Measurements from ENCODE around the gene ANO9. TPM values are rescaled to one million over a fixed set of nuclear protein-coding genes. Genes with fewer than 3 reads are reported as not detected.

ANO9 gene
- polyA plus RNA-seq, 1 donor, result 169 TPM

DNA sequence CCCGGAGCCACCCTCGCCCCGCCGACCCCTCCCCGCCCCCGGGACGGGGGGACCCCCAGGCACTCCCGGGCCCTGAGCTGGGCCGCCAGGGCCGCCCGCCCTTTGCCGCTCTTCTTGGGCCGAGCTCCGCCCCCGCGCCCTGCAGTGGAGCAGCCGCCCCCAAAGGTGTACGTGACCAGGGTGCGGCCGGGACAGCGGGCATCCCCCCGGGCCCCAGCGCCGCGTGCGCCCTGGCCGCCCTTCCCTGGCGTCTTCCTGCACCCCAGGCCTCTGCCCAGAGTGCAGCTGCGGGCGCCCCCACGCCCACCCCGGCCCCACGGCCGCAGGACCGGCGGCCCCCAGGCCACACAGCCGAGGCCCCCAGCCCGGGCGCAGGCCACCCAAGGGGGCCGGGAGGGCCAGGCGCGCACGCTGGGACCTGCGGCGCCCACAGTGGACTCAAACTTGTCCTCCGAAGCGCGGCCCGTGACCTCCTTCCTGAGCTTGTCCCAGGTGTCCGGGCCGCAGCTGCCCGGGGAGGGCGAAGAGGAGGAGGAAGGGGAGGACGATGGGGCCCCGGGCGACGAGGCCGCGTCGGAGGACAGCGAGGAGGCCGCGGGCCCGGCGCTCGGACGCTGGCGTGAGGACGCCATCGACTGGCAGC is 65.2 kb downstream of the ANO9 start:
- H3K27me3 ChIP-seq (ENCODE audit: control insufficient read depth, insufficient read depth, low read length), result no peaks in the 10 kb centered on the region
- peaks cover 27% of the 10 kb centered on the region for H3K9me3 ChIP-seq (ENCODE audit: control insufficient read depth, low read depth, low read length)
- no peak overlapping the region for H3K27ac ChIP-seq (ENCODE audit: low read length)
- no peaks in the 10 kb centered on the region for H3K4me1 ChIP-seq (ENCODE audit: control insufficient read depth, insufficient read depth, low read length)
- no peak for DNase-seq
- H3K36me3 ChIP-seq (ENCODE audit: control insufficient read depth, insufficient read depth, low read length), result no peaks in the 10 kb centered on the region
- WGBS (ENCODE audit: insufficient coverage, low lambda C conversion rate), result no CpG with 5 or more reads among the region's 70 CpGs
- no peak overlapping the region for H3K4me3 ChIP-seq (ENCODE audit: low read length)

DNA sequence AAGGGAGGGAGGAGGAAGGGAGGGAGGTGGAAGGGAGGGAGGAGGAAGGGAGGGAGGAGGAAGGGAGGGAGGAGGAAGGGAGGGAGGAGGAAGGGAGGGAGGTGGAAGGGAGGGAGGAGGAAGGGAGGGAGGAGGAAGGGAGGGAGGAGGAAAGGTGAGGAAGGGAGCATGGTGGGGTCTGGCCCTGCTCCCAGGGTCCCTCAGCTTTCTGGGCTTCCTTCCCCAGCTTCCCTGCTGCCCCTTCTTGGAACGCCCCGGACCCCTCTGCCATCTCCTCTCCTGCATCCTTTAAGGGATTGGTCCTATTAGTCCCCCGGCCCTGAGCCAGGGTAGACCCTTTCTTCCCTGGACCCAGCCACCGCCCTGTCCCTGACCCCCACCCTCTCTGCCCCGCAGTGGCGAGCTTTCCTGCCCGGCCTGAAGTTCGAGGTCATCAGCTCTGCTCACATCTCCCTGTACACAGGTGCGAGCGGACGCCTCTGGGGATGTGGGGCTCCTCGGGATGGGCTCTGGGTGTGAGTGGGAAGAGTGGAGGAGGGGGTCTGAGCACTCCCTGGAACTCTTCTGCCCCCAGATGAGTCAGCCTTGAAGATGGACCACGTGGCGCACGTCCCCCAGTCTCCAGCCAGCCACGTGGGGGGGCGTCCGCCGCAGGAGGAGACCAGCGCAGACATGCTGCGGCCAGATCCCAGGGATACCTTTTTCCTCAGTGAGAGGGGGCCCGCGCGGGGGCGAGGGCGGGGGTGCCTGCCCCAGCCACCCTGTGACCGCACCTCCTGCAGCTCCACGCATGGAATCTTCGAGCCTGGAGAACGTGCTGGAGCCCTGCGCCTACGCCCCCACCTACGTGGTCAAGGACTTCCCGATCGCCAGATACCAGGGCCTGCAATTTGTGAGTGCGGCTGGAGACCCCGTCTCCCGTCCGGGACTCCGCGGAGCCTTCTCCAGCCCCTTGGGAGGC is 66.5 kb downstream of the ANO9 start:
- WGBS (ENCODE audit: insufficient coverage, low lambda C conversion rate), result no CpG with 5 or more reads among the region's 41 CpGs
- no peak for DNase-seq
- Histone ChIP-seq H3K4me3 (ENCODE audit: low read length) (no peak overlapping the region), H3K27me3 (ENCODE audit: control insufficient read depth, insufficient read depth, low read length) (peaks cover 7% of the 10 kb centered on the region), H3K9me3 (ENCODE audit: control insufficient read depth, low read depth, low read length) (peaks cover 24% of the 10 kb centered on the region), H3K36me3 (ENCODE audit: control insufficient read depth, insufficient read depth, low read length) (no peaks in the 10 kb centered on the region), H3K27ac (ENCODE audit: low read length) (no peak overlapping the region), H3K4me1 (ENCODE audit: control insufficient read depth, insufficient read depth, low read length) (no peaks in the 10 kb centered on the region)

DNA sequence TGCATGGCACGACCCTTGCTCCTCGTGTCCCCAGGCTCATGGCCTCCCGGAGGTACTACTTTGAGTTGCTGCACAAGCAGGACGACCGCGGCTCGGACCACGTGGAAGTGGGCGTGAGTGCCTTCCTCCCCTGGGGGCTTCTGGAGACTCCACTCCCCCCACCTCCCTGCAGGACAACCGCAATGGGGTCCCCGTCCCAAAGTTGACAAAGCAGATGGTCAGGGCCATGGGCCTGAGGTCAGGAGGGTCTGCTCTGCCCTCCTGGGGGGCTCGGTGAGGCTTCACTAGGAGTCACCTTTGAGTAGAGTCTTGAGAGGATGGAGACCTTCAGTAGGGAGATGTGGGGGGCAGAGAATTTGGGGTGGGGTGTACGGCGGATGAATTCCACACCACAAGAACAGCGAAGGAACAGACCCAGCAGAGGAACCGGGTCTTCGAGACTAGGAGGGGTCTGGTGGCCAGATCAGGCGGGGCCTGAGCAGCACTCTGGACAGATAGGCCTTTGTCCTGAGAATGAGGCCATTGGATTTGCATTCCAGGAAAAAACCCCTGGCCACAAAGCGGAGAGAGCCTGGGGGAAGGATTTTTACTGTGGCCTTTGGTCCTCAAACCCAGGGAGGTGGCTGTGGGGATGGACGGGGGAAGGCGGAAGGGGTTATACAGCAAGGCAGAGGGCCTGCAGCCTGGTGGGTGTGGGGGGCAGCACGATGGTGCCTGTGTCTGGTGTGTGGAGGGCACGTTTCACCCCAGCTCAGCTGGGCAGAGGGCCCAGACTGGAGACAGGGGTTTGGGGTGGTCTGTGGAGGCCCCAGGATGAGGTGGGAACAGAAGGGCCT is 67.9 kb downstream of the ANO9 start:
- no peak overlapping the region for H3K4me3 ChIP-seq (ENCODE audit: low read length)
- no peaks in the 10 kb centered on the region for H3K4me1 ChIP-seq (ENCODE audit: control insufficient read depth, insufficient read depth, low read length)
- peaks cover 12% of the 10 kb centered on the region for H3K27me3 ChIP-seq (ENCODE audit: control insufficient read depth, insufficient read depth, low read length)
- H3K27ac ChIP-seq (ENCODE audit: low read length), result no peak overlapping the region
- peaks cover 10% of the 10 kb centered on the region for H3K9me3 ChIP-seq (ENCODE audit: control insufficient read depth, low read depth, low read length)
- no peak for DNase-seq
- no peaks in the 10 kb centered on the region for H3K36me3 ChIP-seq (ENCODE audit: control insufficient read depth, insufficient read depth, low read length)
- WGBS (ENCODE audit: insufficient coverage, low lambda C conversion rate), result no CpG with 5 or more reads among the region's 23 CpGs

DNA sequence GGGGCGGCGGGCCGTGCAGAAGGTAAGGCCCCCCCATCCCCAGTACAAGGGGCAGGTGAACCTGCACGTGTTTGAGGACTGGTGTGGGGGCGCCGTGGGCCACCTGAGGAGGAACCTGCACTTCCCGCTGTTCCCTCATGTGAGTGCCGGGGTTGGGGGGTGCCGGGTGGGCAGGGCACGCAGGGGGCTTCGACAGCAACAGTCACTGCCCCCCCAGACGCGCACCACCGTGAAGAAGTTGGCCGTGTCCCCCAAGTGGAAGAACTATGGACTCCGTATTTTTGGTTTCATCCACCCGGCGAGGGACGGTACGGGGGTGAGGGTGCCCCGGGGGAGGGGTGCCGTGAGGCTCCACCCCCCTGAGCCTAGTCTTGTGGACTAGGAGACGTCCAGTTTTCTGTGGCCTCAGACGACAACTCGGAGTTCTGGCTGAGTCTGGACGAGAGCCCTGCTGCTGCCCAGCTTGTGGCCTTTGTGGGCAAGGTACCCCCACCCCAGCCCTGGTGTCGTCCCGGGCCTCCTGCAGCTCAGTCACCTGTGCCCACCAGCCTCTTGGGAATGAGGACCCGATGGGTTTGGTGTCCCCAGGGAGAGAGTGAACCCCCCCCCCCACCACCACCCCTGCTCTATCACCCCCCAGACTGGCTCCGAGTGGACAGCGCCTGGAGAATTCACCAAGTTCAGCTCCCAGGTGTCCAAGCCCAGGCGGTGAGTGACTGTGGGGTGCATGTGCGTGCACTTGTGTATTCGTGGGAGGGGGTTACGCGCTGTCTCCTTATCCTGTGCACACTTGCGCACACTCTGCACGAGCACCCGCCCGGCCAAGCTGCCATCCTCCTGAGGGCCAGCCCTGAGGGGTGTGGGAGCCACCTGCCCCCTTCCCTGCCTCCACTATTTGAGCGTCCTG is 68.7 kb downstream of the ANO9 start:
- H3K4me1 ChIP-seq (ENCODE audit: control insufficient read depth, insufficient read depth, low read length), result peaks cover 7% of the 10 kb centered on the region
- H3K36me3 ChIP-seq (ENCODE audit: control insufficient read depth, insufficient read depth, low read length), result no peaks in the 10 kb centered on the region
- H3K27ac ChIP-seq (ENCODE audit: low read length), result no peak overlapping the region
- no CpG with 5 or more reads among the region's 41 CpGs for WGBS (ENCODE audit: insufficient coverage, low lambda C conversion rate)
- DNase-seq, result no peak
- peaks cover 19% of the 10 kb centered on the region for H3K27me3 ChIP-seq (ENCODE audit: control insufficient read depth, insufficient read depth, low read length)
- peaks cover 13% of the 10 kb centered on the region for H3K9me3 ChIP-seq (ENCODE audit: control insufficient read depth, low read depth, low read length)
- H3K4me3 ChIP-seq (ENCODE audit: low read length), result no peak overlapping the region

DNA sequence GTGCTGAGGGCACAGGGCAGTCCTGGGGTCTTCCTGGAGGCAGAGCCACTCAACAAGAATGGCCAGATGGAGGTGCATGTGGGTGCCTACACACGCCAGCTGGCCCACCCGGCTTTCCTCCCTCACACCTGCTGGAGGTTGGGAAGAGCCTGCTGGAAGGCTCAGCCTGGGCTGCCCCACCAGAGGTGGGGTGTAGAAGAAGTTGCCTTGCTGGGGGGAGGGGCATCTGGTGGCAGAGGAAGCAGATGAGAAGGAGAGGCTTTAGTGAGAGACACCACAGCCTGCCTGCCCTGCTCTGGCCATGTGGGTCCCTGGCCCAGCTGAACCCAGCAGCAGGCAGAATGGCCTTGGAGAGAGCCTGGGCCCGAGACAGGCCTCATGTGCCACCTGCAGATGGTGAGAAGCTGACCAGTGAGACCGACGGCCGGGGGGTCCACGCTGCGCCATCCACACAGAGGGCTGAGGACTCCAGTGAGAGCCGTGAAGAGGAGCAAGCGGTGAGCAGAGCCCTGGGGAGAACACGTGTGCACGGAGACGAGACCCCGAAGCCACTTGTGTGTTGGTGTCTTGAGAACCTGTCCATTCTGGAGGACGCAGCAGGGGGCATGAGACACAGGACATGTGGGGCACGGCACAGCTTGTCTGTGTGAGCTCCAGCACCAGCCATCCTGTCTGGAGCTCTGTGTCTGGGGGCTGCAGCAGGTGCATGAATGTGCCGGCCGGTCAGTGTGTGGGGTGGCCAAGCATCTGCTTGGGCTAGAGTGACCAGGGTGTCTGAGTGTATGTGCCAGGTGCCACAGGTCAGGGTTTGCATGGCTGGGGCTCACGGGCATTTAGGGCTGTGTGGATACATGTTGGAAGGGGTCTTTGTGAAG is 69.9 kb downstream of the ANO9 start:
- H3K36me3 ChIP-seq (ENCODE audit: control insufficient read depth, insufficient read depth, low read length), result no peaks in the 10 kb centered on the region
- H3K4me1 ChIP-seq (ENCODE audit: control insufficient read depth, insufficient read depth, low read length), result peaks cover 7% of the 10 kb centered on the region
- DNase-seq, result no peak
- H3K27ac ChIP-seq (ENCODE audit: low read length), result no peak overlapping the region
- no CpG with 5 or more reads among the region's 19 CpGs for WGBS (ENCODE audit: insufficient coverage, low lambda C conversion rate)
- peaks cover 13% of the 10 kb centered on the region for H3K9me3 ChIP-seq (ENCODE audit: control insufficient read depth, low read depth, low read length)
- H3K27me3 ChIP-seq (ENCODE audit: control insufficient read depth, insufficient read depth, low read length), result peaks cover 28% of the 10 kb centered on the region
- H3K4me3 ChIP-seq (ENCODE audit: low read length), result no peak overlapping the region

DNA sequence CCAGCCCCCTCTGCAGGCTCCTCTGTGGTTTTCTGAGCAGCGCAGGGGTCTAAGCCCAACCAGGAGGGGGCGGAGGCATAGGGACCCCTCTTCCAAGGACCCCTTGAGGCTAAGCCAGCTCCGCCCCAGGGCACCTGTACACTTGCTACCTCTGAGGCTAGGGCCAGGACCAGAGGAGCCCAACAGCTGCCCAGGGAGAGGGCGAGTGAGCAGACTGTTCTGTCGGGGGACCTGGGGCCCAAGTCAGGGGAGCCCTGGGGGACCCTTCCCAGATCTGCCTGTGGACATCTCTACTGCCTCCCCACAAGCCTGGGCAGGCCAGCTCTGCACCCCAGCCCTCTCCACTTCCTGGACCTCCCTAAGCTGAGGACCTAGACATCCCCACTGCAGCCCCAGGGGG is 70.8 kb downstream of the ANO9 start:
- H3K27ac ChIP-seq (ENCODE audit: low read length), result no peak overlapping the region
- peaks cover 7% of the 10 kb centered on the region for H3K4me1 ChIP-seq (ENCODE audit: control insufficient read depth, insufficient read depth, low read length)
- WGBS (ENCODE audit: insufficient coverage, low lambda C conversion rate), result no CpG with 5 or more reads among the region's 5 CpGs
- H3K27me3 ChIP-seq (ENCODE audit: control insufficient read depth, insufficient read depth, low read length), result peaks cover 31% of the 10 kb centered on the region
- no peak for DNase-seq
- H3K36me3 ChIP-seq (ENCODE audit: control insufficient read depth, insufficient read depth, low read length), result no peaks in the 10 kb centered on the region
- no peak overlapping the region for H3K4me3 ChIP-seq (ENCODE audit: low read length)
- peaks cover 13% of the 10 kb centered on the region for H3K9me3 ChIP-seq (ENCODE audit: control insufficient read depth, low read depth, low read length)

DNA sequence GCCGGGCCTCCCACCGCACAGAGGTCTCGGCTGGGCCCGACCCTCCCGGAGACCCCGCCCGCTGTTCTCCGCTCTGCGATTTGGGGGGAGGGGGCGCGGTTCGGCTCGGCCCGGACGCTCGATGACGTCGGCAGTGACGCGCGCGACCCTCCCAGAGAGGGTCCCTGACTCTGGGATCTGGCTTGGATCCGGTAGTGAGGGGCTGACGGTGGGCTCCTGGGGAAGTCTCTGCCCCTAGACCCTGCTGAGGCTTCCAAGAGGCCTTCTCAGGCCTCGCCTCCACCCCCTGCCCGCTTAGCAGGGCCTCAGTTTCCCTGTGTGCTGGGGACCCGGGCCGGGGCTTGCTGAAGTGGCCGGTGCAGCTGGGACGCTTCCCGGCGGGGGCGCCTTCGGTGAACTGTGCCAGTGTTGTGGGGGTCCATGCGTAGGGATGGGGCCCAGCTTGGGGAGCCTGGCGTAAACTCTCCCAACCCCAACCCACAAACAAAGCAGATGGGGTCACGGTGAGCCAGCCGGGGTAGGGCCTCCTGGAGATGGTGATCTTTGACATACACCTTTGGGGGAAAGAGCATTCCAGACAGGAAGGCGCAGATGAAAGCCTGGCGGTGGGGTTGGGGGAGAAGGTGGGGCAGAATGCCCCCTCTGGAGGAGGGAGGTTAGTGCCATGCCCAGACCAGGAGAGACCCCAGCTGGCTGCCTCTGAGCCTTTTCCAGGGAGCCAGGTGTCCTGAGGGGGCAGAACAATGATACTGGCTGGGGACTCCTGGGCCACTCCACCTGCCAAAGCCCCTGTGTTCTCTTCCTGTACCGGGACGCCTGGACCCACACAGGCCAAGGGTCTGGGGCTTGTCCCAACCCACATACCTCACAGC is 71.5 kb downstream of the ANO9 start:
- no CpG with 5 or more reads among the region's 42 CpGs for WGBS (ENCODE audit: insufficient coverage, low lambda C conversion rate)
- H3K4me3 ChIP-seq (ENCODE audit: low read length), result peak overlapping the region; percentile 27
- peaks cover 7% of the 10 kb centered on the region for H3K4me1 ChIP-seq (ENCODE audit: control insufficient read depth, insufficient read depth, low read length)
- DNase-seq, result peak in 1 of 2 donors; percentile 32
- peaks cover 7% of the 10 kb centered on the region for H3K9me3 ChIP-seq (ENCODE audit: control insufficient read depth, low read depth, low read length)
- no peak overlapping the region for H3K27ac ChIP-seq (ENCODE audit: low read length)
- no peaks in the 10 kb centered on the region for H3K36me3 ChIP-seq (ENCODE audit: control insufficient read depth, insufficient read depth, low read length)
- peaks cover 34% of the 10 kb centered on the region for H3K27me3 ChIP-seq (ENCODE audit: control insufficient read depth, insufficient read depth, low read length)

DNA sequence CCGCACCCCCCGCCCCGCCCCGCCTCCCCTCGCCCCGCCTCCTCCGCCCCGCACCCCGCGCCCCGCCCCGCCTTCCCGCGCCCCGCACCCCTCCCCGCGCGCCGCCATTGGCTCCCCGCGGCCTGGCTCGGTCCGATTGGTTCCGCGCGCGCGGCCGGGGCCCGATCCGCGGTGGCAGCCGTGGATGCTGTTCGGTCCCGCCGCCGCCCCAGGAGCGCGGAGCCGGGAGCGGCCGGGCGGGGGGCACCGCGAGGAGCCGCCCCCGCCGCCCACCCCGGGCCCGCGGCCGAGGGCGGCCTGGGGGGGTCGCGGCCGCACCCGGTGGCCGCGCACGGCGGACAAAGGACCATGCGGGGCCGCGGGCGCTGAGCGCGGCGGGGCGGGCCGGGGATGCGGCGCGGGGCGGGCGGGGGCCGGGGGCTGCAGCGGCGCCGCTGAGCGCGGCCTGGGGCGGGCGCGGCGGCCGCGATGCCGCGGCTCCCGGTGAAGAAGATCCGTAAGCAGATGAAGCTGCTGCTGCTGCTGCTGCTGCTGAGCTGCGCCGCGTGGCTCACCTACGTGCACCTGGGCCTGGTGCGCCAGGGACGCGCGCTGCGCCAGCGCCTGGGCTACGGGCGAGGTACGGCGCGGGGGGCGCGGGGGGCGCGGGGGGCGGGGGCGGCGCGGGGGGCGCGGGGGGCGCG is 72.3 kb downstream of the ANO9 start, which contains the start of gene B4GALNT4:
TSS of gene B4GALNT4 (plus strand) at position 164 of the 683 bp plus-strand sequence. CDS start at position 469, 305 bp downstream.
- H3K36me3 ChIP-seq (ENCODE audit: control insufficient read depth, insufficient read depth, low read length), result no peaks in the 10 kb centered on the region

More for the DNA sequence above, 72.3 kb downstream of the ANO9 start, which contains the start of gene B4GALNT4:
- Histone ChIP-seq H3K27ac (ENCODE audit: low read length) (no peak within 1 kb of the TSS), H3K4me3 (ENCODE audit: low read length) (peak within 1 kb of the TSS; percentile 27), H3K9me3 (ENCODE audit: control insufficient read depth, low read depth, low read length) (peaks cover 4% of the 10 kb centered on the region), H3K27me3 (ENCODE audit: control insufficient read depth, insufficient read depth, low read length) (peaks cover 34% of the 10 kb centered on the region), H3K4me1 (ENCODE audit: control insufficient read depth, insufficient read depth, low read length) (peaks cover 7% of the 10 kb centered on the region)
- WGBS (ENCODE audit: insufficient coverage, low lambda C conversion rate), result no CpG with 5 or more reads among the region's 118 CpGs
- no peak for DNase-seq

All from large intestine (tissue), 3 donors.